Stimulated activated CD4-positive, alpha-beta T cell treated with anti-CD3 and anti-CD28 coated beads, Interleukin-4, amount 100 ng/mL, for 4 hours (primary cell): Measurements from ENCODE around the gene HMGXB3.

Source experiments
- DNase-seq, 2 experiments: peaks; one replicate each; pipeline ENCODE4 v3.0.0-alpha.2; 2020

The HMGXB3 gene

DNA sequence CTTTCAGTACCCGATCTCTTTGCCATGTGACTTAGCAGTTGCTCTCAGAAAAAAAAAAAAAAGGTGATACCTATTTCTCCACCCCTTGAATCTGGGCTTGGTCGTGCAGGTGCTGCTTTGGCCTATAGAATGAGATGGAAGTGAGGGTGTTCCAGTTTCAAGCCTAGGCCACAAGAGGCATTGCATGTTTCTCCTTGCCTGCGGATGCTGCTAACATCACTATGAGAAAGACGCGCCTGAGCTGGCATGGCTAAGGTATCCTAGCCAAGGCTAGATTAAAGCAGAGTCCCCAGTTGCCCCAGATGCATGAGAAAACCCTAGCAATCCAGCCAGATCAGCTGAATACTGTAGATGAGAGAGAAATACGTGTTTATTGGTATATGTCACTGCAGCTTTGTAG, 100.5 kb downstream of the HMGXB3 start:
- DNase-seq: no peak
